ENCODE results near the gene LDOC1. TPM values are rescaled to one million over a fixed set of nuclear protein-coding genes. Genes with fewer than 3 reads are reported as not detected.

LDOC1 gene
- 3.6 and 15.7 TPM in 2 replicates for total RNA-seq

GRCh38 chrX:141176586-141177451, at the start of gene LDOC1:
LDOC1 (minus strand) TSS chrX:141177129; CDS start chrX:141177021, 108 bp downstream.

Other genes with a start within 250 kb of the LDOC1 start
- not detected in 2 replicates for gene SPANXB1, start 174.5 kb downstream of the LDOC1 start, total RNA-seq
- gene SPANXC, start 65.4 kb upstream of the LDOC1 start, total RNA-seq, result not detected in 2 replicates

Measured in bladder microvascular endothelial cell (primary cell).